Retinal pigment epithelial cell (primary cell): ENCODE data around the gene PRND.

ENCODE experiments used
- DNase-seq: peaks from one replicate; pipeline ENCODE4 v3.0.0-alpha.2; 2010; ENCODE audit warnings: low read depth
- H3K4me3 ChIP-seq: 2 replicates; pipeline ENCODE4 v1.5.1; 2011; ENCODE audit warnings: mild to moderate bottlenecking, low read length, control low read depth, moderate library complexity
- TF ChIP-seq, protein P1 (sequence below): conservative IDR thresholded peaks from 2 replicates; pipeline ENCODE4 v1.5.1; 2011; ENCODE audit warnings: low read depth, low read length, control low read depth, inconsistent platforms

The PRND gene

DNA sequence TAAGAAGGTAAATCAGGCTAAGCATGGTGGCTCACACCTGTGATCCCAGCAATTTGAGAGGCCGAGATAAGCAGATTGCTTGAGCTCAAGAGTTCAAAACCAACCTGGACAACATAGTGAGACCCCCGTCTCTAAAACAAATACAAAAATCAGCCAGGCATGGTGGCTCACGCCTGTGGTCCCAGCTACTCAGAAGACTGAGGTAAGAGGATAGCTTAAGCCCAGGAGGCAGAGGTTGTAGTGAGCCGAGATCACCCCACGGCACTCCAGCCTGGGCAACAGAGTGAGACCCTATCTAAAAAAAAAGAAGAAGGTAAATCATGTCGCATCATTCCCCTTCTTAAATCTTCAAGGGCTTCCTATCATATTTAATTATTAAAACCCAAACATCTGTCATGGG is 39.0 kb upstream of the PRND start:
- no peak for DNase-seq

GRCh38 chr20:4683261-4683660 is 38.4 kb upstream of the PRND start:
- TF ChIP-seq, protein P1, sequence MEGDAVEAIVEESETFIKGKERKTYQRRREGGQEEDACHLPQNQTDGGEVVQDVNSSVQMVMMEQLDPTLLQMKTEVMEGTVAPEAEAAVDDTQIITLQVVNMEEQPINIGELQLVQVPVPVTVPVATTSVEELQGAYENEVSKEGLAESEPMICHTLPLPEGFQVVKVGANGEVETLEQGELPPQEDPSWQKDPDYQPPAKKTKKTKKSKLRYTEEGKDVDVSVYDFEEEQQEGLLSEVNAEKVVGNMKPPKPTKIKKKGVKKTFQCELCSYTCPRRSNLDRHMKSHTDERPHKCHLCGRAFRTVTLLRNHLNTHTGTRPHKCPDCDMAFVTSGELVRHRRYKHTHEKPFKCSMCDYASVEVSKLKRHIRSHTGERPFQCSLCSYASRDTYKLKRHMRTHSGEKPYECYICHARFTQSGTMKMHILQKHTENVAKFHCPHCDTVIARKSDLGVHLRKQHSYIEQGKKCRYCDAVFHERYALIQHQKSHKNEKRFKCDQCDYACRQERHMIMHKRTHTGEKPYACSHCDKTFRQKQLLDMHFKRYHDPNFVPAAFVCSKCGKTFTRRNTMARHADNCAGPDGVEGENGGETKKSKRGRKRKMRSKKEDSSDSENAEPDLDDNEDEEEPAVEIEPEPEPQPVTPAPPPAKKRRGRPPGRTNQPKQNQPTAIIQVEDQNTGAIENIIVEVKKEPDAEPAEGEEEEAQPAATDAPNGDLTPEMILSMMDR, result no peak
- DNase-seq, result no peak
- H3K4me3 ChIP-seq, result no peak overlapping the region

More for the DNA sequence above, 39.0 kb upstream of the PRND start:
- TF ChIP-seq, protein P1, result no peak
- no peak overlapping the region for H3K4me3 ChIP-seq

DNA sequence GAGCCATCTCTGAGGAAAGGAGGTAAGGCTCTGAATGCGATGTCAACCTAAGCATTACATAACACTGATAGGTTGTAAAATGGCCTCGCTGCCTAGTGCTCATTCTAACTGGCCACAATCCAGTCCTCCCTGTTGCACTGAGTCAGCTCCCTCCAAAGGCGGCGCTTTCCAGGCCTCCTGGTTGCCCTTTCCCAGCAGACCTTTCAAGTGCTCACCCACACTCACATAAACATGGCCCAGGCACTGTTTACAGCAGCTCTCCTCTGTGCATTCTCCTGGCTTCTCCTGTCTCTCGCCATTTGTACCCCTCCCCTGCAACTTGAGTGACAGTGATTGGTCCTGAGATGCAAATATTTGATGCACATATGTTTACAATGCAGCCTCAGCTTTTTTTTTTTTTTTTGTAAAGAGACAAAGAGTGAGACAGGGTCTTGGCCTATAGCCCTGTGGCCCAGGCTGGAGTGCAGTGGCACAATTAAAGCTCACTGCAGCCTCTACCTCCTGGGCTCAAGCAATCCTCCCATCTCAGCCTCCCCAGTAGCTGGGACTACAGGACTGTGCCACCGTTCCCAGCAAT is 36.8 kb upstream of the PRND start:
- TF ChIP-seq, protein P1, result no peak
- no peak for DNase-seq
- no peak overlapping the region for H3K4me3 ChIP-seq

DNA sequence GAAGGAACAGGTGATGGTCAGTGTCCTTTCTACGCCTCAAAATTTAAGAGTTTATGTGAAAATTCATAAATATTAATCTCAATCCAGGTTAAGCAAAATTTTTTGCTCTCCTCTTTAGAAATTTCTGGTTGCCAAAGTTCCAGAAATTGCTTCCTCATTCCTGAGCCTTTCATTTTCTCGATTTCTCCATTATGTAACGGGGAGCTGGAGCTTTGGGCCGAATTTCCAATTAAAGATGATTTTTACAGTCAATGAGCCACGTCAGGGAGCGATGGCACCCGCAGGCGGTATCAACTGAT is 35.8 kb upstream of the PRND start:
- no peak for DNase-seq
- TF ChIP-seq, protein P1, result no peak
- peak overlapping the region; percentile 60 for H3K4me3 ChIP-seq

DNA sequence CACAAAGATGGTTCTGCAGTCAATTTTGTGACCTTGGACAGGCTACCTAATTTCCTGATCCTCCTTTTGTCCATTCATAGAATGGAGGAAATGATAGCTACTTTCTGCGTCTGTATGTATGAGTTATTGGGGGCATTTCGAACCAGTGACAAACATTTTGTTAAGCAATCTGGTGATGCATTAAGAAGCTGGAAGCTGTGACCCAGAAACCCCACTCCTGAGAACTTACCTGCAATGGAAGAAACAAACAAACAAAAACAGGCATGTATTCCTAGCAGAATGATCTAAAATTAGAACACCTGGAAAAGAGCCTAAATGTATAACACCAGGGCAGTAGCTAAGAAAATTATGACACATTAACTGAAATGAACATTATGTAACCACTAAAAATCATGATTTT is 33.4 kb upstream of the PRND start:
- DNase-seq, result no peak
- peak overlapping the region; percentile 60 for H3K4me3 ChIP-seq
- TF ChIP-seq, protein P1, result no peak

DNA sequence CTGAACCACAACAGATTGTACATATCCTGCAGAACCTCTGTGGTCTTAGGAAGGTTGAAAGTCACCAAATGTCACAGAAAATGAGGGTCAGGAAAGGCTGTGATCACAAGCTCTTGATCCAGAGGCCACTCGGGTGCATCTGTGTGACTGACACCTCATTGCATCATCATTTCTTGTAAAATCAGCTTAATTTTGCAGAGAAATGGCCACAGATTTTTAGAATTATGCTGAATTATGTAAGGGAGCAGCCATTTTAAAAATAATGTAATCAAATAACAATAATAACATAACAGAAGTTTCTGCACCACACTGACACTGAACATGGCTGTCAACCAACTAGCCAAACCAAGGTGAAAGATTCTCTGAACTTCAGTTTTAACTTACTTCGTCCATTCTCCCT is 32.5 kb upstream of the PRND start:
- peak overlapping the region; percentile 8 for H3K4me3 ChIP-seq
- TF ChIP-seq, protein P1, result no peak
- no peak for DNase-seq

DNA sequence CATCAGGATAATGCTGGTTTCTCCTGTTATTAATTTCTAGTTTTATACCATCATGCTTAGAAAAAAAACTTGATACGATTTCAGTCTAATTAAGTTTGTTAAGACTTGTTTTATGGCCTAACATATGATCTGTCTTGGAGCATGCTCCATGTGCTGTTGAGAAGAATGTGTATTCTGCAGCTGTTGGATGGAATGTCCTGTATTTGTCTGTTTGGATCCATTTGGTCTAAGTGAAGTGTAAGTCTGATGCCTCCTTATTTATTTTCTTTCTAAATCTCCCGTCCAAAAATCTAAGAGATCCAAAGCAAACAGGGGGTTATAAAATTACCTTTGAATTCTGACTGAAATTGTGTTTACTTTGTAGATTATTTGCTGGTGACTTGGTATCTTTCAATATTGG is 30.0 kb upstream of the PRND start:
- no peak for DNase-seq
- TF ChIP-seq, protein P1, result no peak
- no peak overlapping the region for H3K4me3 ChIP-seq
